ENCODE measurements around the gene RPL18.
"Not testable (repeated sequence)": the region's sequence is repeated elsewhere in the genome, so short reads cannot be mapped to it uniquely, and the experiment has no call there.

The RPL18 gene

DNA sequence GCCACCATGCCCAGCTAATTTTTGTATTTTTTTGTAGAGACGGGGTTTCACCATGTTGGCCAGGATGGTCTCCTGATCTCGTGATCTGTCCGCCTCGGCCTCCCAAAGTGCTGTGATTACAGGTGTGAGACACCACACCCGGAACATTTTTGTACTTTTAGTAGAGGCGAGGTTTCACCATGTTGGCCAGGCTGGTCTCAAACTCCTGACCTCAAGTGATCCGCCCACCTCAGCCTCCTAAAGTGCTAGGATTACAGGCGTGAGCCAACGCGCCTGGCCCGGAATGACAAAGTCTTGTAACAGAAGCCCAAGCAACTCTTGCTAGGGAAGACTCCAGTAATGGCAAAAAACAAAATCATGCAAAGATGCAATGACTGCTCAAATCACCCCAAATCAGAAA lies 13.3 kb upstream of the RPL18 start:
- TF ChIP-seq ZFHX2 (tag by site-specific recombination; conservative IDR thresholded peaks at IDR 0.05): peak; percentile 38
- Histone ChIP-seq H3K27ac (ENCODE audit: extremely low read depth, low read depth, low read length) (0 out of 2 replicates have a peak overlapping the region, but pooled peaks have one; percentile 14), H3K36me3 (ENCODE audit: control insufficient read depth in 2 of 2, insufficient read depth in 1 of 2, low read length in 2 of 2) (peaks cover 8 to 42% of the 10 kb centered on the region in 2 experiments; a peak in 2 of 3 replicates), H3K4me1 (ENCODE audit: control insufficient read depth, insufficient read depth, low read length) (peaks cover 23% of the 10 kb centered on the region)
- H3K9me3 ChIP-seq (ENCODE audit: control insufficient read depth, insufficient read depth, low read depth, low read length); H3K4me3 ChIP-seq (ENCODE audit: low read depth, low read length): not testable (repeated sequence)
- ChIA-PET POLR2A (interaction anchor here (0.6 to 8.1 kb wide), 5 partner anchors 9 to 424 kb away, joined by 3 to 97 read pairs (median 4); partner anchors contain the start of genes FAM83E, RPL18 and SPHK2), CTCF (interaction anchor here (1.6 kb wide), 1 partner anchor 13 kb away, joined by 4 read pairs; the partner anchor contains the start of gene CA11)

DNA sequence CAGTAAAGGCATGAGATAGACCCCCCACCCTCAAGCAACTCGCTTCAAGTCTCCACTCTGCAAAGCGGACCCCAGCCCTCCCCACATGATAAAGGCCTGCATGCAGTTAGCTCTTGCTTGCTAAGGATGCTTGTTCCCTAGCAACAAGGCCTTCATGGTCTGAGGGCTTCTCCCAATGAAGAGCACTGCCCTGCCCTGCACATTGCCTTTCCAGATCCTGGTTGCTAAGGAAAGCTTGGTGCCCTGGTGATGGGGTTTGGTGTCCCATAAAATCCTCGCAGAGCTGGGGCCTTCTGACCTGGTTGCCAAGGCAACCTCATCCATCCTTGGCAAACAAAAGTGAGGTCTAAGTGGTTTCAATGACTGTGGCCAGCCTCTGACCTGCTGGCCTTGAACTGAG lies 12.2 kb upstream of the RPL18 start:
- TF ChIP-seq, protein P1, sequence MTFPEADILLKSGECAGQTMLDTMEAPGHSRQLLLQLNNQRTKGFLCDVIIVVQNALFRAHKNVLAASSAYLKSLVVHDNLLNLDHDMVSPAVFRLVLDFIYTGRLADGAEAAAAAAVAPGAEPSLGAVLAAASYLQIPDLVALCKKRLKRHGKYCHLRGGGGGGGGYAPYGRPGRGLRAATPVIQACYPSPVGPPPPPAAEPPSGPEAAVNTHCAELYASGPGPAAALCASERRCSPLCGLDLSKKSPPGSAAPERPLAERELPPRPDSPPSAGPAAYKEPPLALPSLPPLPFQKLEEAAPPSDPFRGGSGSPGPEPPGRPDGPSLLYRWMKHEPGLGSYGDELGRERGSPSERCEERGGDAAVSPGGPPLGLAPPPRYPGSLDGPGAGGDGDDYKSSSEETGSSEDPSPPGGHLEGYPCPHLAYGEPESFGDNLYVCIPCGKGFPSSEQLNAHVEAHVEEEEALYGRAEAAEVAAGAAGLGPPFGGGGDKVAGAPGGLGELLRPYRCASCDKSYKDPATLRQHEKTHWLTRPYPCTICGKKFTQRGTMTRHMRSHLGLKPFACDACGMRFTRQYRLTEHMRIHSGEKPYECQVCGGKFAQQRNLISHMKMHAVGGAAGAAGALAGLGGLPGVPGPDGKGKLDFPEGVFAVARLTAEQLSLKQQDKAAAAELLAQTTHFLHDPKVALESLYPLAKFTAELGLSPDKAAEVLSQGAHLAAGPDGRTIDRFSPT (tag by site-specific recombination; IDR thresholded peaks at IDR 0.05): no peak
- no peak for TF ChIP-seq KLF8 (tag by site-specific recombination; IDR thresholded peaks at IDR 0.05)
- TF ChIP-seq ZNF792 (tag by site-specific recombination; IDR thresholded peaks at IDR 0.05): no peak
- TF ChIP-seq, protein P2, sequence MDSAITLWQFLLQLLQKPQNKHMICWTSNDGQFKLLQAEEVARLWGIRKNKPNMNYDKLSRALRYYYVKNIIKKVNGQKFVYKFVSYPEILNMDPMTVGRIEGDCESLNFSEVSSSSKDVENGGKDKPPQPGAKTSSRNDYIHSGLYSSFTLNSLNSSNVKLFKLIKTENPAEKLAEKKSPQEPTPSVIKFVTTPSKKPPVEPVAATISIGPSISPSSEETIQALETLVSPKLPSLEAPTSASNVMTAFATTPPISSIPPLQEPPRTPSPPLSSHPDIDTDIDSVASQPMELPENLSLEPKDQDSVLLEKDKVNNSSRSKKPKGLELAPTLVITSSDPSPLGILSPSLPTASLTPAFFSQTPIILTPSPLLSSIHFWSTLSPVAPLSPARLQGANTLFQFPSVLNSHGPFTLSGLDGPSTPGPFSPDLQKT (IDR thresholded peaks at IDR 0.05; ENCODE audit: borderline replicate concordance, low read depth, low read length): no peak
- TF ChIP-seq ZNF596 (tag by site-specific recombination; IDR thresholded peaks at IDR 0.05): no peak
- no peak for TF ChIP-seq ZBTB48 (tag by site-specific recombination; IDR thresholded peaks at IDR 0.05)
- no peak for TF ChIP-seq ZNF707 (tag by site-specific recombination; IDR thresholded peaks at IDR 0.05)
- no peak for TF ChIP-seq ZNF658 (tag by site-specific recombination; IDR thresholded peaks at IDR 0.05)
- TF ChIP-seq ZNF776 (tag by site-specific recombination; IDR thresholded peaks at IDR 0.05; ENCODE audit: borderline replicate concordance): no peak
- no peak for TF ChIP-seq ZNF132 (tag by site-specific recombination; IDR thresholded peaks at IDR 0.05; ENCODE audit: borderline replicate concordance)
- no peak for TF ChIP-seq EGR2 (tag by site-specific recombination; IDR thresholded peaks at IDR 0.05; ENCODE audit: low read depth)
- ChIA-PET CTCF (no interaction called here), POLR2A (interaction anchor here (0.7 to 8.1 kb wide), 4 partner anchors 12 to 161 kb away, joined by 3 to 97 read pairs (median 4); partner anchors contain the start of genes RPL18 and SPHK2)
- no peak overlapping the region for H3K4me3 ChIP-seq (ENCODE audit: low read depth, low read length)
- H3K27ac ChIP-seq (ENCODE audit: extremely low read depth, low read depth, low read length): no peak overlapping the region
- H3K4me1 ChIP-seq (ENCODE audit: control insufficient read depth, insufficient read depth, low read length): peaks cover 19% of the 10 kb centered on the region
- H3K9me3 ChIP-seq (ENCODE audit: control insufficient read depth, insufficient read depth, low read depth, low read length): no peaks in the 10 kb centered on the region
- peaks cover 8 to 47% of the 10 kb centered on the region in 2 experiments; a peak in 2 of 3 replicates for H3K36me3 ChIP-seq (ENCODE audit: control insufficient read depth in 2 of 2, insufficient read depth in 1 of 2, low read length in 2 of 2)

DNA sequence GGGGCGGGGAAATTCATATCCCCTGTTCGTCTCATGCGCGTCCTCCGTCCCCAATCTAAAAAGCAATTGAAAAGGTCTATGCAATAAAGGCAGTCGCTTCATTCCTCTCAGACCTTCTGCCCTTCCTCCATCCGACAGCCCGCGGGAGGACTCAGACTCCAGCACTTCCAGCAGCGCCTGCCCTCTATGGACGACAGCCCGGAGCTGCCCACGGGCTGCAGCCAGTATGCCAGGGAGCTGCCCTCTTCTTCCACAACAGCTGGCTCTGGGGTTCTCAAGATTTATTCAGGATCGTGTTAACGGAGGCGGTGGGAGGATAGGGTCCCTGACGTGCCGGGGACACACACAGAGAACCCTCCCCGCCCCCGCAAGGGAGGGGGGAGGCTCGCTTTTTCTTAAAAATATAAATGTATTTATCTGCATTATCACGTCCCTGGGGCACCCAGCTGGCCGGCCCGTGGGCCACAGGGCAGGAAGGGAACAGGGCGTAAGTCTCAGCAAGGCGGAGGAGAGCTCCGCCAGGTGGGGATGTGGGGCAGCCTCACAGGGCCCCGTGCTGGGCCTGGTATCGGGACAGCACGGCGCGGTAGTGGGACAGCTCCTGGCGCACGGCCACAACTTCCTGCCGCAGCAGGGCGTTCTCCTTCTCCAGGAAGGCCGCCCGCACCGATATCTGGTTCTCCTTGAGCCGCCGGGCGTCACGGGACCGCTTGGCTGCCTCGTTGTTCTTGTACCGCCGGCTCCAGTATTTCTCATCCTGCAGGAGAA lies 11.5 kb upstream of the RPL18 start:
- Histone ChIP-seq H3K4me1 (ENCODE audit: control insufficient read depth, insufficient read depth, low read length) (peaks cover 14% of the 10 kb centered on the region), H3K36me3 (ENCODE audit: control insufficient read depth in 2 of 2, insufficient read depth in 1 of 2, low read length in 2 of 2) (peaks cover 8 to 52% of the 10 kb centered on the region in 2 experiments; a peak in 2 of 3 replicates), H3K27ac (ENCODE audit: extremely low read depth, low read depth, low read length) (no peak overlapping the region), H3K9me3 (ENCODE audit: control insufficient read depth, insufficient read depth, low read depth, low read length) (no peaks in the 10 kb centered on the region), H3K4me3 (ENCODE audit: low read depth, low read length) (no peak overlapping the region)
- ChIA-PET POLR2A (interaction anchor here (1.0 to 8.1 kb wide), 5 partner anchors 9 to 21 kb away, joined by 3 to 97 read pairs (median 4); partner anchors contain the start of genes FAM83E, RPL18 and SPHK2), CTCF (interaction anchor here (0.5 to 0.6 kb wide), 2 partner anchors 7 to 22 kb away, joined by 3 read pairs; no protein-coding TSS in a partner anchor)
- TF ChIP-seq MZF1 (tag by site-specific recombination; IDR thresholded peaks at IDR 0.05; ENCODE audit: borderline replicate concordance): no peak
- no peak for TF ChIP-seq ZBTB7A (tag by site-specific recombination; IDR thresholded peaks at IDR 0.05; ENCODE audit: low read depth)
- no peak for TF ChIP-seq ZNF37A (tag by site-specific recombination; IDR thresholded peaks at IDR 0.05)
- TF ChIP-seq ZNF830 (tag by site-specific recombination; IDR thresholded peaks at IDR 0.05; ENCODE audit: low read depth): no peak
- TF ChIP-seq, protein P3, sequence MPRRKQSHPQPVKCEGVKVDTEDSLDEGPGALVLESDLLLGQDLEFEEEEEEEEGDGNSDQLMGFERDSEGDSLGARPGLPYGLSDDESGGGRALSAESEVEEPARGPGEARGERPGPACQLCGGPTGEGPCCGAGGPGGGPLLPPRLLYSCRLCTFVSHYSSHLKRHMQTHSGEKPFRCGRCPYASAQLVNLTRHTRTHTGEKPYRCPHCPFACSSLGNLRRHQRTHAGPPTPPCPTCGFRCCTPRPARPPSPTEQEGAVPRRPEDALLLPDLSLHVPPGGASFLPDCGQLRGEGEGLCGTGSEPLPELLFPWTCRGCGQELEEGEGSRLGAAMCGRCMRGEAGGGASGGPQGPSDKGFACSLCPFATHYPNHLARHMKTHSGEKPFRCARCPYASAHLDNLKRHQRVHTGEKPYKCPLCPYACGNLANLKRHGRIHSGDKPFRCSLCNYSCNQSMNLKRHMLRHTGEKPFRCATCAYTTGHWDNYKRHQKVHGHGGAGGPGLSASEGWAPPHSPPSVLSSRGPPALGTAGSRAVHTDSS (tag by site-specific recombination; IDR thresholded peaks at IDR 0.05): no peak
- no peak for TF ChIP-seq ZNF623 (tag by site-specific recombination; IDR thresholded peaks at IDR 0.05)

Data from HEK293 (cell line).